BJ (cell line): ENCODE results near the gene REEP6. TPM values are rescaled to one million over a fixed set of nuclear protein-coding genes. Genes with fewer than 3 reads are reported as not detected.

Experiments
- CTCF ChIA-PET: fragments of 350-600 bp; formaldehyde crosslinking; extraction: SDS; loops from one replicate; lab custom pipeline; 2021; ENCODE audit warnings: antibody characterized with exemption, inconsistent platforms; lab: Yijun Ruan, JAX
- POLR2A ChIA-PET: fragments of 300-600 bp; sonication (Branson Sonifier 250); formaldehyde crosslinking; extraction: SDS; loops from one replicate; lab custom pipeline; 2021; ENCODE audit warnings: antibody characterized with exemption; lab: Charles Lee
- DNase-seq: peaks from one replicate; pipeline ENCODE4 v3.0.0-alpha.2; 2011; ENCODE audit warnings: low read depth
- H3K27me3 ChIP-seq: 2 replicates; pipeline ENCODE4 v1.6.0; 2011; ENCODE audit warnings: low read length; ENCODE audit not compliant: control insufficient read depth, insufficient read depth
- H3K36me3 ChIP-seq: 2 replicates; pipeline ENCODE4 v1.5.1; 2011; ENCODE audit warnings: low read length; ENCODE audit not compliant: control insufficient read depth, insufficient read depth
- H3K4me3 ChIP-seq: 2 replicates; pipeline ENCODE4 v1.5.1; 2011; ENCODE audit warnings: low read depth, mild to moderate bottlenecking, control low read depth, low read length
- polyA plus RNA-seq: library from polyadenylated mRNA; depleted of rRNA; stranded (reverse); fragments of >200 nt; gene quantifications from 2 replicates; pipeline ENCODE4 v1.2.3, GENCODE V29; 2011
- TF ChIP-seq, protein P1 (sequence below): IDR thresholded peaks from 2 replicates; pipeline ENCODE4 v1.5.1; 2011; ENCODE audit warnings: low read depth, mild to moderate bottlenecking, control low read depth, inconsistent platforms, low read length, moderate library complexity; ENCODE audit not compliant: insufficient read depth

REEP6 gene
- polyA plus RNA-seq, 1 experiment: 3.1 TPM

DNA sequence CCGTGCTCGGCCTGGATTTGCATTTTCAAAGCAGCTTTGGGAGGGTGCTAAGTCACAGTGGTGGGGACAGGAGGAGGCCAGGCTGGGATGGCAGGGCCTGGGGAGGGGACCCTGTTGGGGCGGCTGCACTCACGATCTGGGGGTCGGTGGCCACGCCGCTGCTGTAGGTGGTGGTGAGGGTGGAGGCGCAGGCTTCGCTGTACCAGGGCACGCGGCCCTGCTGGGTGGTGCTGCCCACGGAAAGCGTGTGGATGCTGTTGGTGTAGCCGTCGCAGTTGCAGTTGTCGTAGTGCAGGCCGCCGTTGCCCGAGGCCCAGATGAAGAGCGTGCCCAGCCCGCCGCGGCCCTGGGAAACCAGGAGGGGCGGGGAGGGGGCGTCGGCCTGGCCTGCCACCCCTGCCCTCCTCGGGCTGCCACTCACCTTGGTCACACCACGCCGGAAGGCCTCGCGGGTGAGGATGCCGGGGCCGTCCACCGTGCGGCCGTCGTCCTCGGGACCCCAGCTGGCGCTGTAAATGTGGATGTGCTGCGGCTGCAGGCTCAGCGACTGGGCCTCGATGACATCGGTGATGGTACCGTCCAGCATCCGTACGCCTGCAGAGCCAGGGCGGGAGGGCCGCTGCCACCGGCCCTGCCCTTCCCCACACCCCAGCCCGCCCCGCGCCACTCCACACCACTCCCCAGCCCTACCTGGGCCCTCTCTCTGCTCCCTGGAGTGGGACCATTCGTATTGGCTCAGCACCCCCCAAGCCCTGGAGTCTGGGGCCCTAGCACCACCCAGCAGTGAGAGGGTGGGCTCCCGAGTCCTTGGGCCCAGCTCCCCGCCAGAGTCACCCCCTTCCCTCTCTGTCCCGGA lies 4.0 kb upstream of the REEP6 start:
- ChIA-PET CTCF (no interaction called here), POLR2A (no interaction called here)
- Histone ChIP-seq H3K36me3 (no peaks in the 10 kb centered on the region), H3K4me3 (no peak overlapping the region), H3K27me3 (peaks cover 4% of the 10 kb centered on the region)
- DNase-seq: no peak
- TF ChIP-seq, protein P1, sequence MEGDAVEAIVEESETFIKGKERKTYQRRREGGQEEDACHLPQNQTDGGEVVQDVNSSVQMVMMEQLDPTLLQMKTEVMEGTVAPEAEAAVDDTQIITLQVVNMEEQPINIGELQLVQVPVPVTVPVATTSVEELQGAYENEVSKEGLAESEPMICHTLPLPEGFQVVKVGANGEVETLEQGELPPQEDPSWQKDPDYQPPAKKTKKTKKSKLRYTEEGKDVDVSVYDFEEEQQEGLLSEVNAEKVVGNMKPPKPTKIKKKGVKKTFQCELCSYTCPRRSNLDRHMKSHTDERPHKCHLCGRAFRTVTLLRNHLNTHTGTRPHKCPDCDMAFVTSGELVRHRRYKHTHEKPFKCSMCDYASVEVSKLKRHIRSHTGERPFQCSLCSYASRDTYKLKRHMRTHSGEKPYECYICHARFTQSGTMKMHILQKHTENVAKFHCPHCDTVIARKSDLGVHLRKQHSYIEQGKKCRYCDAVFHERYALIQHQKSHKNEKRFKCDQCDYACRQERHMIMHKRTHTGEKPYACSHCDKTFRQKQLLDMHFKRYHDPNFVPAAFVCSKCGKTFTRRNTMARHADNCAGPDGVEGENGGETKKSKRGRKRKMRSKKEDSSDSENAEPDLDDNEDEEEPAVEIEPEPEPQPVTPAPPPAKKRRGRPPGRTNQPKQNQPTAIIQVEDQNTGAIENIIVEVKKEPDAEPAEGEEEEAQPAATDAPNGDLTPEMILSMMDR: no peak

DNA sequence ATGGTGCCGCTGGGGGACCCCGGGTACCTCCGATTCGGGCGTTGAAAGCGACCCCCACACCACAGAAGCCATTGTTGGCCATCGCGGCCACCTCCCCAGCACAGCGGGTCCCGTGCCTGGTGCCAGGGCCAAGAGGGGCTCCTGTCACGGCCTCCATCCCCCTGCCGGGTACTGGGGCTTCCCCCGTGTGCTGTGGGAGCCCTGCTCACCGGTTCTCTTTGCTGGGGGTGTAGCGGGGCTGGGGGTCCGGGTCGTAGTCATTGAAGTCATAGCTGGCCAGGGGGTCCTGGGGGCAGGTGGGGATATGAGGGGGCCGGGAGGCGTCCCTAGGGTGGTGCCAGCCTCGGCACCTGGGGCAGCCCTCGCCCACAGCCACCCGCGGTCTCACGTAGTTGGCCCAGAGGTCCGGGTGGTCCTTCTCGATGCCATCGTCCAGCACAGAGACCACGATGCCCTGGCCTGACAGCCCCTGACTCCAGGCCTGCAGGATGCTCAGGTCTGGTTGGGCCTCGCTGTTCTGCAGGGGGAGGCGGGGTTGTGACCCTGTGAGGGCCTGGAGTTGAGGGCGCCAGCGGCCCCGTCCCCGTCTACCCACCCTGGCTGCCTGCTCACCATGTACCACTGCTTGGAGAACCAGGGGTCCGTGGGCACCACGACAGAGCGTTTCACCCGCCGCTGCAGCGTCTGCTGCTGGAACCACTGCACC lies 3.3 kb upstream of the REEP6 start:
- no peak overlapping the region for H3K4me3 ChIP-seq
- TF ChIP-seq, protein P1: no peak
- no peak for DNase-seq
- H3K27me3 ChIP-seq: peaks cover 4% of the 10 kb centered on the region
- no peaks in the 10 kb centered on the region for H3K36me3 ChIP-seq
- CTCF ChIA-PET: no interaction called here
- POLR2A ChIA-PET: no interaction called here

DNA sequence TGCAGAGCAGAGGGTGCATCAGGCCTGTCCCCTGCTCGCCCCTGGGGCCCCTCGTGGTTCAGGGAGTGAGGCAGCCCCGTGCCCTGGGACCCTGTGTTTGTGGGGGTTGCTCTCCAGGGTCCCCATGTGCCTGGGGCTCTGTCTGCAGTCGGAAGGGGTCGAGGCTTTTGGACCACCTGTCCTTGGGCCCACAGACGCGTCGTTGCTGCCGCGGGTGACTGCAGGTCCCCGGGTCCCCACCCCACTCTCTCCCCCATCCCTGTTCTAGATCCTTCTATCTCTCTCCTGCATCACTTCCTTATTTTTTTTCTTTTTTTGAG lies 2.7 kb upstream of the REEP6 start:
- TF ChIP-seq, protein P1: no peak
- Histone ChIP-seq H3K36me3 (no peaks in the 10 kb centered on the region), H3K27me3 (peaks cover 4% of the 10 kb centered on the region), H3K4me3 (no peak overlapping the region)
- ChIA-PET POLR2A (no interaction called here), CTCF (no interaction called here)
- no peak for DNase-seq

DNA sequence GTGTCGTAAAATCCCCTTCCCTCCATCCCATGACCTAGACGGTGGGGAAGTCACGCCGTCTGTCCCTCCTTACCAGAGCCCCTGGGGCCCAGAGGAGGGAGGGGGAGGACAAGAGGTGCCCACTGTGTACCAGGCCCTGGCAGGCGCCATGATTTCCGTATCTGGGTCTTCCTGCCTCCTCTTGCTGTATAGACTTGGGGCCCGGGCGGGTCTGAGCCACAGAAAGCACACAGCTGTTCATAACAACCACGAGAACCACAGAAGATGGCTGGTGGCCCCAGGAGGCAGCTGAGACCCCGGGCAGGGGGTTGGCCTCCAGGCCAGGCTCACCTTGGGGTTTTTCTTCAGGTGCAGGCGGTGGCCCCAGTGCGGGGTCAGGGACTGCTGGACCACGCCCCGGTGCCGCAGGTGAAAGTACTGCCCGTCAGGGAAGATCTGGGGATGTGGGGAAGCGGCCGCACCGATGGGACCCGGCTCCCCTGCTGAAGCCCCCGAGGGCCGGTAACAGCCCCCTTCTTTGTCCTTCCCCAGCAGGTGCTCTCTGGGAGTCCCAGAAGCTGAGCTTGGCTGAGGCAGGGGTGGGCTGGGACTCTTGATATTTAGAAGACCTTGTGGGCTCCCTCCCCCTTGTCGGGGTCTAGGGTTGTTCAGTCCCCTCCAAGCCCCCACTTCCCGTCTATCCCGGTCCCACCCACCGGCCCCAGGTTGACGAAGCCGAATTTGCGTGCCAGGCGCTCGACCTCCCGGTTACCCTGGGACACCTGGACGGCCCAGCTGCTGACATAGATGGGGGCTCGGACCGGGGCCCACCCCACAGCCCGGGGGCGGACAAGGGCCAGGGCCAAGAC lies 1.3 kb upstream of the REEP6 start:
- TF ChIP-seq, protein P1: no peak
- Histone ChIP-seq H3K36me3 (no peaks in the 10 kb centered on the region), H3K4me3 (peak overlapping the region; percentile 61), H3K27me3 (peaks cover 4% of the 10 kb centered on the region)
- POLR2A ChIA-PET: no interaction called here
- no peak for DNase-seq
- CTCF ChIA-PET: interaction anchor here (1.2 kb wide), 1 partner anchor 11 kb away, joined by 4 read pairs; no protein-coding TSS in a partner anchor
